HCT116 (cell line): ENCODE measurements around the gene ARHGAP1. TPM values are rescaled to one million over a fixed set of nuclear protein-coding genes. Genes with fewer than 3 reads are reported as not detected.

Experiments
- ATAC-seq: fragments of 200-7000 bp; cut with Tn5 transposase; 2 replicates; pipeline ENCODE4 v1.9.1; 2020; ENCODE audit warnings: mild to moderate bottlenecking, moderate library complexity
- BruUV-seq: library from RNA; stranded (reverse); fragments of 400-500 nt; replicated peaks from 2 replicates; lab custom pipeline; 2021; lab: Mats Ljungman, UMichigan
- CTCF ChIA-PET: fragments of 300-600 bp; sonication (Branson Sonifier 250); formaldehyde crosslinking; loops from one replicate; lab custom pipeline; 2021; ENCODE audit warnings: antibody characterized with exemption; lab: Charles Lee
- POLR2A ChIA-PET: fragments of 300-600, 350-600 bp; sonication (Branson Sonifier 250); formaldehyde crosslinking; loops from one replicate; lab custom pipeline; 2021; ENCODE audit warnings: antibody characterized with exemption; lab: Charles Lee
- RAD21 ChIA-PET, 2 experiments: fragments of 300-600 bp; sonication (Branson Sonifier 250); formaldehyde crosslinking; loops; one replicate each; lab custom pipeline; 2023; ENCODE audit warnings: low total read pairs in 2 of 2; ENCODE audit not compliant: uncharacterized antibody in 2 of 2, unreplicated experiment in 2 of 2, low non-redundant PET in 1 of 2; lab: Charles Lee
- DNase-seq: peaks from one replicate; pipeline ENCODE4 v3.0.0-alpha.2; 2010; ENCODE audit warnings: low read depth, low spot score
- H2AFZ ChIP-seq: fragments of 200-600 bp; shearing (Covaris generic), sonication (generic); 2 replicates; pipeline ENCODE4 v1.6.1; 2017; ENCODE audit warnings: low read depth, mixed run types, mixed read lengths, antibody characterized with exemption, low read length; ENCODE audit not compliant: poor library complexity, severe bottlenecking
- H3K27ac ChIP-seq: 2 replicates; pipeline ENCODE4 v1.5.1; 2012; ENCODE audit warnings: low read depth, low read length
- H3K27me3 ChIP-seq: fragments of 200-600 bp; sonication (generic); 2 replicates; pipeline ENCODE4 v1.6.1; 2016; ENCODE audit warnings: mixed run types, low read length, mixed read lengths; ENCODE audit not compliant: insufficient read depth
- H3K36me3 ChIP-seq, 2 experiments: fragments of 200-500 bp in 1 of 2; fragments of 200-600 bp in 1 of 2; sonication (Bioruptor generic) in 1 of 2; sonication (generic) in 1 of 2; 2 replicates each; pipeline versions ENCODE4 v1.5.1 to v1.6.1; 2014 to 2016; ENCODE audit warnings: low read length in 2 of 2, inconsistent platforms in 1 of 2, mixed read lengths in 1 of 2, mixed run types in 1 of 2; ENCODE audit not compliant: insufficient read depth in 2 of 2, control insufficient read depth in 1 of 2
- H3K4me1 ChIP-seq, 2 experiments: fragments of 200-600 bp in 1 of 2; sonication (generic) in 1 of 2; 2 replicates each; pipeline versions ENCODE4 v1.5.1 to v1.6.1; 2012 to 2017; ENCODE audit warnings: low read length in 2 of 2, inconsistent platforms in 1 of 2, mild to moderate bottlenecking in 1 of 2, mixed read lengths in 1 of 2, mixed run types in 1 of 2, moderate library complexity in 1 of 2; ENCODE audit not compliant: insufficient read depth in 2 of 2, control insufficient read depth in 1 of 2
- H3K4me2 ChIP-seq: fragments of 200-600 bp; sonication (generic); 2 replicates; pipeline ENCODE4 v1.6.1; 2017; ENCODE audit warnings: mixed run types, low read length, mixed read lengths
- H3K4me3 ChIP-seq, 2 experiments: fragments of 200-600 bp in 1 of 2; sonication (generic) in 1 of 2; replicated peaks in 1 of 2; 2 replicates each; pipeline ENCODE4 v1.5.1; 2011 to 2016; ENCODE audit warnings: low read length in 2 of 2, control low read depth in 1 of 2, low read depth in 1 of 2, mild to moderate bottlenecking in 1 of 2, mixed read lengths in 1 of 2, mixed run types in 1 of 2
- H3K79me2 ChIP-seq: fragments of 200-600 bp; sonication (generic); 2 replicates; pipeline ENCODE4 v1.6.1; 2017; ENCODE audit warnings: mild to moderate bottlenecking, mixed run types, low read length, moderate library complexity, mixed read lengths; ENCODE audit not compliant: insufficient read depth
- H3K9ac ChIP-seq: fragments of 200-600 bp; sonication (generic); 2 replicates; pipeline ENCODE4 v1.6.1; 2016; ENCODE audit warnings: low read length, mixed read lengths
- H3K9me2 ChIP-seq: fragments of 200-600 bp; sonication (generic), shearing (Covaris generic); 2 replicates; pipeline ENCODE4 v1.6.1; 2017; ENCODE audit warnings: mixed run types, mild to moderate bottlenecking, moderate library complexity; ENCODE audit not compliant: insufficient read depth
- H3K9me3 ChIP-seq, 2 experiments: fragments of 200-500 bp in 1 of 2; fragments of 200-600 bp in 1 of 2; sonication (Bioruptor generic) in 1 of 2; sonication (generic) in 1 of 2; 2 replicates each; pipeline ENCODE4 v1.6.1; 2014 to 2017; ENCODE audit warnings: low read length in 2 of 2, mixed read lengths in 2 of 2, inconsistent platforms in 1 of 2, low read depth in 1 of 2, mild to moderate bottlenecking in 1 of 2, mixed run types in 1 of 2, moderate library complexity in 1 of 2; ENCODE audit not compliant: control insufficient read depth in 1 of 2, insufficient read depth in 1 of 2
- H4K20me1 ChIP-seq: fragments of 200-600 bp; sonication (generic), shearing (Covaris generic); 2 replicates; pipeline ENCODE4 v1.6.1; 2017; ENCODE audit warnings: mixed run types, mild to moderate bottlenecking, moderate library complexity; ENCODE audit not compliant: insufficient read depth
- ATF3 ChIP-seq: IDR thresholded peaks from 2 replicates; pipeline ENCODE4 v1.6.1; 2012
- CBX3 ChIP-seq: IDR thresholded peaks from 2 replicates; pipeline ENCODE4 v1.6.1; 2012; ENCODE audit warnings: low read depth
- CEBPB ChIP-seq: IDR thresholded peaks from 2 replicates; pipeline ENCODE4 v1.6.1; 2012; ENCODE audit warnings: low read depth
- EGR1 ChIP-seq: IDR thresholded peaks from 2 replicates; pipeline ENCODE4 v1.6.1; 2012; ENCODE audit warnings: low read depth
- ELF1 ChIP-seq: IDR thresholded peaks from 2 replicates; pipeline ENCODE4 v1.6.1; 2012; ENCODE audit warnings: low read depth, borderline replicate concordance
- EZH2 ChIP-seq: fragments of 200-600 bp; sonication (generic); IDR thresholded peaks from 2 replicates; pipeline ENCODE4 v1.6.1; 2017; ENCODE audit warnings: antibody characterized with exemption, mixed run types
- EZH2phosphoT487 ChIP-seq: fragments of 200-600 bp; IDR thresholded peaks from 2 replicates; pipeline ENCODE4 v1.6.1; 2018; ENCODE audit warnings: antibody characterized with exemption, borderline replicate concordance
- JUND ChIP-seq: IDR thresholded peaks from 2 replicates; pipeline ENCODE4 v1.6.1; 2012
- MAX ChIP-seq: IDR thresholded peaks from 2 replicates; pipeline ENCODE4 v1.6.1; 2012
- POLR2A ChIP-seq: IDR thresholded peaks from 2 replicates; pipeline ENCODE4 v1.7.0; 2011; ENCODE audit warnings: borderline replicate concordance; ENCODE audit not compliant: insufficient read depth, insufficient read length; ENCODE audit errors: extremely low read depth
- POLR2AphosphoS5 ChIP-seq: IDR thresholded peaks from 2 replicates; pipeline ENCODE4 v1.6.1; 2011; ENCODE audit warnings: mild to moderate bottlenecking, low read depth, low read length, moderate library complexity
- REST ChIP-seq: IDR thresholded peaks from 2 replicates; pipeline ENCODE4 v1.6.1; 2012; ENCODE audit warnings: low read depth
- SIN3A ChIP-seq: IDR thresholded peaks from 2 replicates; pipeline ENCODE4 v1.6.1; 2012; ENCODE audit warnings: low read depth
- SP1 ChIP-seq: IDR thresholded peaks from 2 replicates; pipeline ENCODE4 v1.6.1; 2012; ENCODE audit warnings: low read depth
- SRF ChIP-seq: IDR thresholded peaks from 2 replicates; pipeline ENCODE4 v1.6.1; 2012; ENCODE audit warnings: low read depth
- TCF7L2 ChIP-seq: IDR thresholded peaks from 2 replicates; pipeline ENCODE4 v1.7.0; 2011; ENCODE audit warnings: borderline replicate concordance, inconsistent platforms; ENCODE audit not compliant: insufficient read depth, insufficient read length; ENCODE audit errors: extremely low read depth
- YY1 ChIP-seq: IDR thresholded peaks from 2 replicates; pipeline ENCODE4 v1.6.1; 2011; ENCODE audit warnings: low read length, low read depth, moderate library complexity, mild to moderate bottlenecking; ENCODE audit not compliant: insufficient replicate concordance; ENCODE audit errors: extremely low read depth
- ZBTB33 ChIP-seq: IDR thresholded peaks from 2 replicates; pipeline ENCODE4 v1.6.1; 2011; ENCODE audit warnings: mild to moderate bottlenecking, low read length, moderate library complexity; ENCODE audit not compliant: insufficient replicate concordance; ENCODE audit errors: extremely low read depth
- ZFX ChIP-seq: fragments of 450-650 bp; IDR thresholded peaks from 2 replicates; pipeline ENCODE4 v1.6.1; 2017
- ZNF274 ChIP-seq: fragments of 200-500 bp; sonication (Bioruptor generic); IDR thresholded peaks from 2 replicates; pipeline ENCODE4 v1.6.1; 2014; ENCODE audit warnings: mild to moderate bottlenecking, low read depth, low read length, inconsistent platforms
- intact Hi-C: fragments of 100-400 bp; cut with micrococcal nuclease; formaldehyde crosslinking; loops from 2 replicates; pipeline ENCODE4 v1.10.0; 2022
- total RNA-seq: library from RNA; stranded (reverse); gene quantifications from one replicate; pipeline ENCODE4 v1.2.1, GENCODE V29; 2021; ENCODE audit not compliant: unreplicated experiment

Gene ARHGAP1
- total RNA-seq, 1 experiment from 2014 or later = 36.9 TPM

GRCh38 chr11:46686886-46687795 is 13.3 kb downstream of the ARHGAP1 start:
- H3K4me3 ChIP-seq = no peak overlapping the region
- no peaks in the 10 kb centered on the region for H3K9me3 ChIP-seq
- no peaks in the 10 kb centered on the region for H3K27me3 ChIP-seq
- intact Hi-C loops = no loop called here
- RAD21 ChIA-PET = no interaction called here
- no peak overlapping the region for H3K9ac ChIP-seq
- TF ChIP-seq CEBPB = no peak
- no peak for TF ChIP-seq ZFX
- no peak for TF ChIP-seq SIN3A
- TF ChIP-seq ZBTB33 = no peak
- TF ChIP-seq POLR2A = no peak
- no peak for TF ChIP-seq TCF7L2
- TF ChIP-seq ATF3 = no peak
- no peak for TF ChIP-seq SP1
- TF ChIP-seq POLR2AphosphoS5 = no peak
- TF ChIP-seq EGR1 = no peak
- TF ChIP-seq SRF = no peak
- TF ChIP-seq YY1 = no peak
- TF ChIP-seq ZNF274 = no peak
- no peak for TF ChIP-seq CBX3
- no peak for TF ChIP-seq EZH2
- no peak for TF ChIP-seq ELF1
- TF ChIP-seq REST = no peak
- TF ChIP-seq EZH2phosphoT487 = no peak
- no peak for TF ChIP-seq MAX
- no peak for TF ChIP-seq JUND
- TF ChIP-seq, all 23 proteins: peak for 0
- ChIA-PET CTCF (no interaction called here), POLR2A (no interaction called here)
- H3K4me2 ChIP-seq = no peak overlapping the region
- H4K20me1 ChIP-seq = no peaks in the 10 kb centered on the region
- no peaks in the 10 kb centered on the region for H3K79me2 ChIP-seq
- no peak for ATAC-seq
- H3K27ac ChIP-seq = no peak overlapping the region
- DNase-seq = no peak
- BruUV-seq = no TSS peak
- peaks cover 4 to 20% of the 10 kb centered on the region in 2 experiments for H3K4me1 ChIP-seq
- no peaks in the 10 kb centered on the region for H3K36me3 ChIP-seq
- no peaks in the 10 kb centered on the region for H3K9me2 ChIP-seq
- H2AFZ ChIP-seq = no peak overlapping the region
